KMS-11 (cell line): ENCODE results near the gene RPA3.

Experiments
- H2AFZ ChIP-seq: fragments of 200-600 bp; sonication (generic); 2 replicates; pipeline ENCODE4 v1.6.1; 2016; ENCODE audit warnings: antibody characterized with exemption, mixed run types, low read depth
- H3K27ac ChIP-seq: fragments of 200-600 bp; sonication (generic); 2 replicates; pipeline ENCODE4 v1.6.1; 2016; ENCODE audit warnings: mild to moderate bottlenecking, mixed run types
- H3K27me3 ChIP-seq: fragments of 200-600 bp; sonication (generic); 2 replicates; pipeline ENCODE4 v1.6.1; 2017; ENCODE audit warnings: mild to moderate bottlenecking, low read depth, mixed run types, moderate library complexity; ENCODE audit not compliant: insufficient read depth
- H3K36me3 ChIP-seq: fragments of 200-600 bp; sonication (generic); 2 replicates; pipeline ENCODE4 v1.6.1; 2017; ENCODE audit warnings: mild to moderate bottlenecking, mixed run types; ENCODE audit not compliant: insufficient read depth
- H3K4me1 ChIP-seq: fragments of 200-600 bp; sonication (generic); 2 replicates; pipeline ENCODE4 v1.6.1; 2016; ENCODE audit warnings: mild to moderate bottlenecking, low read depth, mixed run types; ENCODE audit not compliant: poor library complexity, severe bottlenecking
- H3K4me2 ChIP-seq: fragments of 200-600 bp; sonication (generic); 2 replicates; pipeline ENCODE4 v1.7.0; 2016; ENCODE audit warnings: mild to moderate bottlenecking, mixed run types
- H3K4me3 ChIP-seq: fragments of 200-600 bp; sonication (generic); IDR thresholded peaks from 2 replicates; pipeline ENCODE4 v1.6.1; 2017; ENCODE audit warnings: low read depth, low read length, mixed read lengths; ENCODE audit not compliant: insufficient read depth
- H3K79me2 ChIP-seq: fragments of 200-600 bp; sonication (generic); 2 replicates; pipeline ENCODE4 v1.6.1; 2016; ENCODE audit warnings: low read depth, mixed run types; ENCODE audit not compliant: insufficient read depth
- H3K9ac ChIP-seq: fragments of 200-600 bp; sonication (generic); 2 replicates; pipeline ENCODE4 v1.6.1; 2016; ENCODE audit warnings: mild to moderate bottlenecking, mixed run types
- H4K20me1 ChIP-seq: fragments of 200-600 bp; sonication (generic); 2 replicates; pipeline ENCODE4 v1.6.1; 2016; ENCODE audit warnings: mild to moderate bottlenecking, mixed run types; ENCODE audit not compliant: insufficient read depth
- CTCF ChIP-seq: fragments of 200-600 bp; sonication (generic); conservative IDR thresholded peaks from 2 replicates; pipeline ENCODE4 v1.6.1; 2017; ENCODE audit warnings: low read depth, mild to moderate bottlenecking, antibody characterized with exemption, low read length, moderate library complexity, mixed read lengths

Gene RPA3

DNA sequence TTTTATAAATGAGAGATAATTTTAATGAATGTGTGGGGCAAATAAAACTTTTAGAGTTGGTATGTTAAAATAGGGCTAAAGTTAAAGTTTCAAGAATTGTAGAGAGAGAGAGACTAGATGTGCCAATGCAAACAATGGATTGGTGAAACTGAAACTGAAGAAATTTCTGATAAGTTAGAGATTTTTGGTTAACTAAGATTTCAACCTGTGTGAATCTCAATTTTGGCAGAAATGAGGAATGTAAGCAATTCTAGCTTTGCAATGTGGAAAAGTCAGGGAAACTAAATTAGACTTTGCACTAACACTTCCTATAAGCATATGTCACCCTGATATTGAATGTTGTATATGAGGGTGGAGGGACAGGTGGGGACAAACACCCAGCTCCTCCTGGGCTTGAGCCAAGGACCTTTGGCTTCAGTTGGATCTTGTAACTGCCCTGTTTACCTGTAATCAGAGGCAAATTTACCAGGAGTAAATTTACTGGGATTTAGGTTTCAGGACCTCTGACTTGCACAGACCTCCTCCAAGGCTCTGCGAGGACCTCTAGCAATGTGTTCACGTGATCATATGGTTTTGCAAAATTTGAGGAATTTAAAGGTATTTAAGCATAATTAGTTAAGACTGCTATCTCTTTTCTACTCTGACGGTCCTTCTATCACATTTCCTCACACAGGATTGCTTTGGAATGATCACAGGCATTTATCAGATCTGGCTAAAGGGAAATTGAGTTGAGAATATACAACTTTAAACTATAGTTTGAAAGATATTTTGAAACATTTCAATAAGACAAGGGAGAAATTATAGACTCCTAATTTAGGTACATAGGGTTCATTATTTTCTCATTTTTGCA, 33.1 kb upstream of the RPA3 start:
- H3K4me3 ChIP-seq, result no peak overlapping the region
- no peak for TF ChIP-seq CTCF
- H3K79me2 ChIP-seq, result no peaks in the 10 kb centered on the region
- peak overlapping the region; percentile 25; the same call in 1 of the 2 replicates for H2AFZ ChIP-seq
- H3K36me3 ChIP-seq, result no peaks in the 10 kb centered on the region
- peaks cover 42% of the 10 kb centered on the region for H3K4me1 ChIP-seq
- no peaks in the 10 kb centered on the region for H4K20me1 ChIP-seq
- peak overlapping the region; percentile 3; the same call in 1 of the 2 replicates for H3K9ac ChIP-seq
- peak overlapping the region; percentile 83 for H3K4me2 ChIP-seq
- peak overlapping the region; percentile 16; the same call in 1 of the 2 replicates for H3K27ac ChIP-seq
- H3K27me3 ChIP-seq, result no peaks in the 10 kb centered on the region

- peak overlapping the region; percentile 16; the same call in 1 of the 2 replicates for H3K27ac ChIP-seq
- peak overlapping the region; percentile 83 for H3K4me2 ChIP-seq
- H3K9ac ChIP-seq, result peak overlapping the region; percentile 3; the same call in 1 of the 2 replicates
- no peaks in the 10 kb centered on the region for H3K79me2 ChIP-seq
- no peaks in the 10 kb centered on the region for H3K36me3 ChIP-seq
- H3K27me3 ChIP-seq, result no peaks in the 10 kb centered on the region
- peaks cover 50% of the 10 kb centered on the region for H3K4me1 ChIP-seq
- no peak for TF ChIP-seq CTCF
- no peak overlapping the region for H3K4me3 ChIP-seq
- peak overlapping the region; percentile 25; the same call in 1 of the 2 replicates for H2AFZ ChIP-seq
- H4K20me1 ChIP-seq, result no peaks in the 10 kb centered on the region
Measured at GRCh38 chr7:7750571-7751242, 32.3 kb upstream of the RPA3 start.

GRCh38 chr7:7746458-7746857, 28.1 kb upstream of the RPA3 start:
- no peak for TF ChIP-seq CTCF
- no peaks in the 10 kb centered on the region for H3K27me3 ChIP-seq
- no peaks in the 10 kb centered on the region for H3K36me3 ChIP-seq
- H2AFZ ChIP-seq, result no peak overlapping the region
- no peak overlapping the region for H3K27ac ChIP-seq
- H3K79me2 ChIP-seq, result no peaks in the 10 kb centered on the region
- H3K4me2 ChIP-seq, result no peak overlapping the region
- no peaks in the 10 kb centered on the region for H4K20me1 ChIP-seq
- H3K4me1 ChIP-seq, result peaks cover 38% of the 10 kb centered on the region
- H3K9ac ChIP-seq, result no peak overlapping the region
- H3K4me3 ChIP-seq, result no peak overlapping the region

GRCh38 chr7:7745966-7746365, 27.6 kb upstream of the RPA3 start:
- TF ChIP-seq CTCF, result no peak
- H4K20me1 ChIP-seq, result no peaks in the 10 kb centered on the region
- no peak overlapping the region for H2AFZ ChIP-seq
- no peak overlapping the region for H3K9ac ChIP-seq
- no peak overlapping the region for H3K27ac ChIP-seq
- no peaks in the 10 kb centered on the region for H3K27me3 ChIP-seq
- H3K36me3 ChIP-seq, result no peaks in the 10 kb centered on the region
- no peak overlapping the region for H3K4me2 ChIP-seq
- H3K79me2 ChIP-seq, result no peaks in the 10 kb centered on the region
- peaks cover 36% of the 10 kb centered on the region for H3K4me1 ChIP-seq
- no peak overlapping the region for H3K4me3 ChIP-seq
